Skin of body (tissue), 2 donors: ENCODE results near the gene COL12A1. TPM values are rescaled to one million over a fixed set of nuclear protein-coding genes. Genes with fewer than 3 reads are reported as not detected.
"Not testable (repeated sequence)": the region's sequence is repeated elsewhere in the genome, so short reads cannot be mapped to it uniquely, and the experiment has no call there.

ENCODE experiments used
- DNase-seq: peaks from one replicate; lab custom pipeline; 2025; lab: John Stamatoyannopoulos, UW
- total RNA-seq: library from RNA; depleted of rRNA; stranded (reverse); fragments of >200 nt; gene quantifications from one replicate; pipeline ENCODE4 v1.2.3, GENCODE V29; 2014

The COL12A1 gene
- total RNA-seq, 1 donor from 2014 or later: 383 TPM

DNA sequence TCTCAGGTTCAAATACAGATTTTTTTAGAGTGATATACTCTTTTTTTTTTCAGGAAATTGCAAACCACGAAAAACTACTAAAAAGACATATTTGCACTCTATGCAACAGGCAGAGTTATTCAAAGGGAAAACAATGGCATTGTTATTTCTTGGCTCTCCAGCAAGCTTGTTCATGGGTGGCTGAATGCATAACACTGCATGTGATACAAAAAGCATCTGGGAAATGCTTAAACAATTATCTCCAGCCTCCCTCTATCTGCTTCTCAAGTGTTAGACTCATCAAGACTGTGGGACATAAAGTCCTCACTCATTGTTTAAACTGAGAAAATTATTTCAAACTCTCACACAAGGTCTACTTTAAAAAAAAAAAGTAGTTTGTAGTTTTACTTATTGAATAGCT is 7.3 kb upstream of the COL12A1 start:
- peak; percentile 82 for DNase-seq

DNA sequence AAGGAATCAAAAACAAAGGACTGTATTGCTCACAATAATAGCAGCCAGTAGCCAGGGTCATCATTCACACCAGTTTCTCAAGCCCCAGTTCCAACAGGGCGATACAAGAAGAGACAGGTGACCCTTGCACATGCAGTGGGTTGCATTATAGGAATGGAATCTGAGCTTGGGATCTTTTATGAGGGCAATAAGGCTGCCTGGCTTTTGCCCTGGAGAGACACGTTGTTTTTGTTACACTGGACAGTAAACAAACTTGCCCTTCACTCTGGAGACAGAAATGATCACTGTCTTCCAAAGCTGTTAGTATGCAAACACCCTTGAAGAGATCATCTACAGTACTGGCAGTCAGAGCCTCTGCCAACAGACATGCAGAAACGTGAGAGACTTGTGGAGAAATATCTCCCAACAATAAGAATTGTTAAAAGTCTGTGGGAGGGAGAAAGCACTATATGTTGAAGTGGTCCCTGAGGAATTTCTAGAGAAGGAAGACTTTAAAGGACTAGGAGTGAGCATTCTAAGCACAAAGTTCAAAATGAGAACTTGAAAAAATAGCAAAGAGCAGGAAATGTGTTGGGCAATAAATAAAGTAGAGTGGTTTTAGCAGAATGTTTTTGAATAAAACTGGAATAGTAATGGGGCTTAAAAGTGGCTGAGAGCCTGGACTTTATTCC is 6.2 kb upstream of the COL12A1 start:
- no peak for DNase-seq

DNA sequence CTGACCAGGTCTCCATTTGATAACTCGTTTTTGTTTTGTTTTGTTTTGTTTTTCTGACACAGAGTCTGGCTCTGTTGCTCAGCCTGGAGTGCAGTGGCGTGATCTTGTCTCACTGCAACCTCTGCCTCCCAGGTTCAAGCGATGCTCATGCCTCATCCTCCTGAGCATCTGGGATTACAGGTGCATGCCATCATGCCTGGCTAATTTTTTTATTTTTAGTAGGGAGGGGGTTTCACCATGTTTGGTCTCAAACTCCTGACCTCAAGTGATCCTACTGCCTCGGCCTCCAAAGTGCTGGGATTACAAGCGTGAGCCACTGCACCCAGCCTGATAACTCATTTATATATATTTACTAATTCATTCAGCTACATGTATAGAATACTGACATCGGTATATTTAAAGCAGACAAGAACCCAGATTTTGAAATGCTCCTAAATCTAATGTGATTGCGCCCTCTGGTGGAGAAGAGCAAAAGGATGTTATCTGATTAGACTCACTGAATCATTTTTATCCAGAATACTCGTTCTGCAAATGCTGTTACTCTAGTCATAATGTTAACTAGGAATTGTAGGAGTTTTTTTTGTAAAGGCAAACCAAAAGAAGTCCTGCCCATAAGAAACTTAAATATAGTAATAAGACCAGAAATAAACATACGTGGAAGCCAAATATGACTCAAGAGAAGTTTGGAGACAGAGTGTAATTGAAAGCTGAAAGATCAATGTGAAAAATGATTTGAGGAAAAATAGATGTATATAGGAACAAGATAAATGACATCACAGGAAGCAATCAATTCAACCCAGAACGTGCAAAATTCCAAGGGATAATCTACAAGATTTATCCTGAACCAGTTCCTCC is 5.3 kb upstream of the COL12A1 start:
- DNase-seq: peak; percentile 63

DNA sequence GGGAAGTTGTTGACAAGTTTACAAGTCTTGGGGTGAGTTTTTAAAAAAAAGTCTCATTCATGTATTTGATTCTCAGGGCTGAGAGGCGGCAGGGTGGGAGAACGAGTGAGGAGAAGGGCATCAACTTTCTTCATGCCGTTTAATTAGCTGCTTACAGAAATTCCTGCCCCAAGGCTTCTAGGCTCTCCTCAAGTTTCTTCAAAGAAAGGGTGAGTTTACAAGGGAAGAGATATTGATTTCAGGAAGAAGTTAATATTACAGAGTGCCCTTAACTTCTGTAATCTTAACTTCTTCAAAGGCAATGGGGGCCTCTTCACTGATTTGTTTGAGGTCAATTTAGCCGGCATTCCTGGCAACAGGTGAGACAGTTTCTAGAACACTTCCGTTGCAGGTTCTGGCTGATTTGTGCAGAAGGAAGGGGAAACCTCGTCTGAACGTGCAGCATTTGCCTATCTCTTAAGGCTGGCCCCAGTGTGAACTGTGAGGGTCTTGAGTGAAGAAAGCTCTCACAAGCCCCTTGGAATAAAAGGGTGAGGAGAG is 3.4 kb upstream of the COL12A1 start:
- DNase-seq: no peak

DNA sequence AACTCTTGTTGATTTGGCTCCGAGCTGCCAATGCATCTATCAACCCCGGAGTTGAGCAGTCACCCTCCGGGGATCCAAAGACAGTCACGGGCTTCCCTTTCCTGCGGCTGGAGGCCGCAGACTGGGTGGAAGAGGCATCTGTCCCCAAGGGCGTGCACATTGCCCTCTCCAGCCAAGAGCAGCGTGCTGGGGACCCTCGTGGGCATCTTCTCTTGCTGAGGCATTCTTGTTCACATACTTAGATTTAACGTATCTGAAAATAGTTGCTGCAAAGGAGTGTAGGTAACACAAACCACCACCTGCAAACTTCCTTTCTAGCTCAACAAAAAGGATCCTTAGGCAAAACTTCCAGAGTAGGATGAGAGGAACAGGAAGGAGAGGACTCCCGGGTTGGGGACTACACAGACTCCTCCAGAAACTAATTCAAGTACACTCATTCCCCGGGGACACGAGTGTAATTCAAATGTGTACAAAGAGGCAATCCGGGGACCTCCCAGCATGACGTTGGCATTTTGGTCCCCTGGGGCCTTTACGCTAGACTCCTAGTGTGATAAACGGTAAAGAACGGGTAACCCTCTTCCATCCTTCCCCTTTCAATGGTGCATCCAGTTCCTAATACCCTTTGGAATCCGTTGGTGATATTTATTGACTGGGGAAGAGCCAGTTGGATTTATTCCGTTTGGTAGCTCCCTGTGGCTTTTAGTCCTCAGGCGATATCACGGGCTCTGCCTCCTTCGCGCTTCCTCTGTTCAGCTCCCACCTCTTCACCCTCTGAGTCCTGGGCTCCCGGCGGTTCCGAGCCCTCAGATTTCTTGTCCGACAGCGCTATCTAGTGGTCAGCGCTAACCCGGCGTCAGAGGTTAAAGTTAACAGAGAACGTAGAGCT is 2.7 kb upstream of the COL12A1 start:
- DNase-seq: peak; percentile 88

DNA sequence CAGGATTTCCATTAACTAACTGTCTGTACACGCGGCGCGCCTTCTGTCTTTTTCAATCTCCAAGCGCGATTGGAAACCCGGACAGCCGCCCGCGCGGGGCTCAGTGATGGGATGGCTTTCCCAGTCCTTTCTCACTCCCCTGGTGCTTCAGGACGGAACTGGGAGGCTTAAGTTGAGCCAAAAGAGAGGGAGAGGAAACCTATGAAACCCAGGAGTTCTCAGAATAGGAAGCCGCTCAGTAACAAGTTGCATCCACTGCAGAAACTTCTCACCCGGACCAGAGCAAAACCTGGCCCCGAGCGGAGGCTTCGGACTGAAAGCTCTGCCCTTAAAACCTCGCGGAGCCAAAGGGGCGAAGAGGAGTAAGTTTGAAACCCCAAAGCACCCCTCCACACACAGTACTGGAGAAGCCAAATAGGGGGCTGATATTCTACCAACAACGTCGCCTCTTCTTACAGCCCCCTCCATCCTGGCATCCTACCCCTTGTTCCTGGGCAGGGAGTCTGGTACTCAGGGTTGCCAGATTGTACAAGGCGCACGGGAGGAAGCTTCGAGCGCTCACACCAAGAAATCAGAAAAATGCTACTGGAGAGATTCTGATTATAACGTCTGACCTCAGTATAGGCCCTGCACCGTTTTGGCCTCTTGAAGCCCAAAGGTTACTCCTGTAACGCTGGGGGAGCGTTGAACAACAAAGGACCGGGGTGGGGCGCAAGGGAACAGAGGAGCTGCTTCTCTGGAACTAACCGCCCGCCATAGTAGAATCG is 906 bp upstream of the COL12A1 start:
- DNase-seq: peak; percentile 86

DNA sequence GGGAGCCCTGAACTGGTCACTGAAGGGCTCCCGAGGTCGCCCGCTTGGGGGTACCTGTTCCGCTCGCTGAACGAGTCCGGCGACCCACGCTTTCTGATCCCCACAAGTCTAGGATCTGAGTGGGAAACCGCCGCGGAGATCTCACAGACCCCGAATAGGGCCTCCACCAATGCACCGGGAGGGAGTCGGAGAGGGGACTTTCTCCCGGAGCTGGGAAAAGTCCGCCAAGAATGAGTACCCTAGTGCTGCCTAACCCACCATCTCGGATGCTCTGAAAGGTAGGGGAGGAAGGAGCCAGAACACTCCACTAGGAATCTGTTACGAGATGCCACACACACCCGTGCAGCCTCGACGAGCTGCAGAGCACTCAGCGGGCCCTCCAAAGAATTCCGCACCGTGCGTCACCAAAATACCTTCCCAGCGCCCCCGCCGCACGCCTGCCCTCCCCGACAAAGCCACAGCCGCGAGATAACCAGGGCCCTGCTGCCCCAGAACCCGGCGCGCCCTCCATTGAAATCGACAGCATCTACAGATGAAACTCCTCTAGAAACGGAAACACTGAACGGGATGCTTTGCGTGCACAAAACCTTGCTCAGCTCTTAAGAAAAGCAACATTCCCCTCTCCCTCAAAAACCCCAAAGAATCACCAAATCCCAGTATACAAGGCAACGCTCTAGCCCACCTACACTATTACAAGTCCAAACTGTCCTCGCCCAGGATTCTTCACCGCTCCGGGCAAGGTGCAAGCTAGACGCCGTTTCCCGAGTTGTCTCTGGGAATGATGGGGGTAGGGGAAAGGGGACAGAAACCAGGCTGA is 686 bp downstream of the COL12A1 start:
- DNase-seq: no peak

DNA sequence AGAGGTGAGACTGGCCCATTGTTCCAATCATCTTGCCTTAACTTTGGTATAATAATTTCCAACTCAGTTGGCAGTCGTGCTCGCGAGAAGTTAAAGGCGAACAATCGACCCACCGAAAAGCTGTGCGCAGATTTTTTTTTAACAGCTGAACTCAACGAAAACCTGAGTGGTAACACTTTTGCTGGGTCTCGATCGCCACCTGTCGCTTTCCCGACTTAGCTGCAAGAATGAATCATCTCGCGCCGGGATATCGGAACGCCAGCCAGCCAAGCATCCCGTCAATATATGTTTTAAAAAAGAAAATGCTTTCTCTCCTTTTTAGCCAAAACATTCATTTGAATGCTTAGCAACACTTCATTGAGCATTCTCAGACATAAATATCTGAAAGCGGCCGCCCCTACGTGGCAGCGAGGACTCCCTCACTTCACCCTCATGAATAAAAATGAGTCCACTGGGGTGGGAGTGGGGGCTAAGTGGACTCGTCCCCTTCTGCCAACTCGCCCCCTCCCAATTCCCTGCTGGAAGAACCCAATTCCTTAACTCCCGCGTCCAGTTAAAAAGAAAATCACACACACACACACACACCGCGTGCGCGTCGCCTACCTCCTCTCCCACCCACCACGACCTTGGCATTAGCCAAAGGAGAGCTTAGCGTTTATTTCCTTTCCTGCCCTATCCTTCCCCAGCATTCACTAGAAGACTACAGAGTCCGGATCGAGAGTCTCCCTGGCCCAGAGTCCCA is 1.5 kb downstream of the COL12A1 start:
- DNase-seq: peak; percentile 95

DNA sequence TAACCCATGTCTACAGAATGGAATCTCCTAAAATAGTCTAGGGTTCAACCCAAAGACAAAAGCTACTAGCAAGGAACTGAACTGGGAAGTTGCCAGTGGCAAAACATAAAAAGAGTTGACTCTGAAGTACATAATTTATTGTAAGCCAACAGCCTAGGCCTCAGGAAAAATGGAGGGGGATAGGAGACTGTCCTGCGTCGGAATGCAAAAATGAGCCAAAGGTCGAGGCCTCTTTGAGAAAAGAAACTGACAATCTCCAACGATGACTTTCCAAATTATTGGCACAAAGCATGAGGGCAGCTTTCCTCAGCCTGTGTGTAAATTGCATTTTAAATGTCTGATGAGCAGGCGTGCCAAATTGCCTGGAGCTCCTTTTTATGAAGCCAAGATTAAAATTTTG is 2.1 kb downstream of the COL12A1 start:
- DNase-seq: no peak

DNA sequence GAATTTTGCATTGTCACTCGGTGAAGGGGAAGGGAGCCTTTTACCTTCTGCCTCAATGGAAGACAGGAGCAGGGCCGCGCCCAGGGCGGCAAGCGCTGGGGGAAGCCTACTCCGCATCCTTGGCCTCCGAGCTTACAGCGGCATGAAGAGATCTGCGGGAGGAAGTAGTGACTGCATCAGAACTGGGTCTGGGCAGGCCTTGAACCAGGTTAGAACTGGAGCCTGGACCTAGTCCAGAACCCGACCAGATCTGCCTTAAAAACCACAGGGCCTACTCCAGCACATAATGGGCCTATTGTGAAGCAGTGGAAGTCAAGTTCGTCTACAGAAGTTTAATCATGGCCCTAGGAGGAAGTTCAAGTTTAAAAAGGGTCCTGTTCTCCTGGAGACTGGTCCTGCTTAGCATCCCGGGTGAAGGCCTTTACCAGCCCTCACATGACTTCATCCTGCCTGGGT is 3.1 kb downstream of the COL12A1 start:
- DNase-seq: no peak

DNA sequence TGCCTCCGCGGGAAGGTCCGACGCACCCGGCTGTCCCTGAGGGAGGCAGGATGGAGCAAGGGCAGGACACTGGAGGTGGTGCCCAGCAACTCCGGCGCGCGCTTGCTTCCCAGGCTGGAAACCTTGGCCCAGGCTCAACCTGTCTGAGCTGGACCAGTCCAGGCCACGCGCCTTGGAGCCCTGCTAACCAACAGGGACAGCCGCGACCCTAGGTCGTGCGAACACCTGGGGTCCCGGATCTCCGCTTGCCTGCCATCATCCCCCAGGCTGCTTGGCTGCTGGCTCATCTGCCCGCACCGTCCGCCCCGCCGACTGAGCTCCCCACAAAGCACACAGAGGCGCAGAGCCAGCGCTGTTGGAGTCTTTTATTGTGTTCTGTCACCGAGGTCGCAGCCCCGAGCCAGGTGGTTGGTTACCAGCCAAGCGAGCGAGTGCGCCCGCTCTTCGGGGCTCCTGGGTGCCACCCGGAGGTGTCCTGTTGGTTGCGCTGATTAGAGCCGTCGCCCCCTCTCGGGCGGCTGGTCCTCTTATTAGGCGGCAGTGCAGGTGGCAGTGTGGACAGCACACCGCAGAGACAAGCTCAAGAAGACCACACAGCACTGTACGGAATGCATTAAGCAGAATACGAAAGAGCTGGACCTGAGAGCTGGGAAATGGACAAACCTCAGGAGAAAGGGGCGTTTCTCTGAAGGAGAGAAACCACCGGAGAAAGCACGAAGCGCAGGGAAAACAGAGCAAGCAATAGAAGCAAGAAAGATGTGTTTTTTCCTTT is 3.8 kb downstream of the COL12A1 start:
- peak; percentile 60 for DNase-seq

DNA sequence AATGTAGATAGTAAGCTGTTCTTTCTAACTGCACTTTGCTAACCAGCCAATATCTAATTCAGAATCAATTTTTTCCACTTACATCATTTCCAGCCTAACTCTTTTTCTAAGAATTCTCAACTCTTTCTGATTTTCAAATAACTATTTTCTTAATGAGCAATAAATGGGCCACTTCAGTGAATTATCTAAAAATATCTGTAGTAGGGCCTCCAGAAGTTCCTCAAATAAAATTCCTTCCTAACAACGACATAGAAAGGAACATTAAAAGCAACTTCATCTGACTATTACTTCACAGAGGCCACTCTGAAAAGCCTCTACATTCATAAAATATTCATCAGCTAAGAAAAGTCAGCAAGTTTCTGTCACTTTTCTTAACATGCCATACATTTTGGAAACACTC is 4.8 kb downstream of the COL12A1 start:
- DNase-seq: no peak

DNA sequence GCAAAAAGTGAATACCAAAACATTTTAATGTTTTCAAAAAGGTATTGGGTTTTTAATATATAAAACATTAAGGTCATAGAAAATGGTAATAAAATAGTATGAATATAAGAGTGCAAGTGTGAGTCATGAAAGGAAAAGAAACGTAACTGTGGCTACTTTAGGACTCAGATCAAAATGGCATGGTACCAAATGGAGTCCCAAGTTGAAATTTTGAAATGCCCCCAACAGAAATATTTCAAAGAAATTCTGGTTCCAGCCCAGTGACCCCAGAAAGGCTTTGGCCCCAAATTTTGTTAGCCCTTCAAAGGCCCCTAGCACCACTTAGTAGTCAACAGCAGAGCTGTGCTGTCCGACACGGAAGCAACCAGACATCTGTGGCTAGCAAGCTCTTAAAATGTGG is 6.0 kb downstream of the COL12A1 start:
- DNase-seq: no peak

DNA sequence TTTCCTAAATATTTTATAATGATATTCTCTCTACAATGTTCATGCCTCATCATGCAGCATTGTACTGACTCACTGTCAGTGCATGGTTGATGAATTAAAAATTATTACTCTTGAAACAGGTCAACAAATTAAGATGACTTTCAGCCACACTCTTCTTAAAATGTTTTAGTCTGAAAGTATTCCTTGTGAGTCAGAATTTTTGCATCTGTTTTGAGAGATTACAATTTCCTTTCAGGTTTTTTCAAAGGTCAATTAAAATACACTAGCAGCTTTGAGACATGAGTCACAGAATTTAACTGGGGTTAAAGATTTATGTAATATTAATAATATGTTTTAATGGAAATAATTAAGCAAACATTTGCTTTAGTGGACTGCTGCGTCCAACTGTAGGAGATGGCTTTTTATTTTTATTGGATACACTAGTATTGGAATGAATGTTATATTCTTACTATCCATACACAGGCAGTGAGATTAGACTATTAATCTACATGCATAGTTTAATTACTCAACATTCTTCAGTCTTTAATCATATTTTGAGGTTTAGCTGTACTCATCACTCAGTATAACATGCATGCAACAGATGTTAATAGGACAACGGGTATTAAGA is 9.7 kb downstream of the COL12A1 start:
- DNase-seq: no peak

DNA sequence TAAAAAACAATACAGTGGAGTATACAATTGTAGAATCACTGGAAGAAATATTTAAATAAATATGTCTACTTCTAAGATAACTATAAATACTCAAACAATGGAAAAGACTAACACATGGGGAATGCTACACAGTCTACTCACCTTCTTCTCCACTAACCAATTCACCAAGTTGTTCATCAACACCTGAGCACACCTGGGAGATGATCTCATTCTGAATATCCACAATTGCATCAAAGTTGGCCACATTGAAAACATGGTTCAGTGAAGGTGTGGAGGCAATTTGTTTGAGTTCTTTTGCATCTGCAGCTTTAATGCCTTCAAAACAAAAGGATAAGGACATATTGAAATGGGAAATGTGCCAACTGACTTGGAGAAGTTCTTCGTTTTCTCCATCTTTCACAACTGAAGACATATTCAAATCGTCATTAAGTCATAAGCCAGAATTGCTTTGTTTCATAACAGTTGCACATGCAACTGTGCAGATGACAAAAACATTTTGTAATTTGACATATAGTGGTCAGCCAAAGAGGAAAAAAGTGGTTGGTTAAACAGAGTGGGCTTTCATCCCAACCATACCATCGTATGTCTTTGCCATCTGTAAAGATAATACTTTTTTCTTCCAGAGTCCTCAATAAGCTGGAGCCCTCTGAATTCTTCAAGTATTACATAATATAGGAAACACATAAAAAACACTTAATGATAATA is 17.5 kb downstream of the COL12A1 start:
- DNase-seq: no peak

DNA sequence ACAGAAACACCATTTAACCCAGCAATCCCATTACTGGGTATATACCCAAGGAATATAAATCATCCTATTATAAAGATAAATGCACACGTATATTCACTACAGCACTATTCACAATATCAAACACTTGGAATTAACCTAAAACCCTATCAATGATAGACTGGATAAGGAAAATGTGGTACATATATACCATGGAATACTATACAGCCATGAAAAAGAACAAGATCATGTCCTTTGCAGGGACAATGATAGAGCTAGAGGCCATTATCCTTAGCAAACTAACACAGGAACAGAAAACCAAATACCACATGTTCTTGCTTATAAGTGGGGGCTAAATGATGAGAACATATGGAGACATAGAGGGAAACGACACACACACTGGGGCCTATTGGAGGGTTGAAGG is 19.3 kb downstream of the COL12A1 start:
- DNase-seq: not testable (repeated sequence)

DNA sequence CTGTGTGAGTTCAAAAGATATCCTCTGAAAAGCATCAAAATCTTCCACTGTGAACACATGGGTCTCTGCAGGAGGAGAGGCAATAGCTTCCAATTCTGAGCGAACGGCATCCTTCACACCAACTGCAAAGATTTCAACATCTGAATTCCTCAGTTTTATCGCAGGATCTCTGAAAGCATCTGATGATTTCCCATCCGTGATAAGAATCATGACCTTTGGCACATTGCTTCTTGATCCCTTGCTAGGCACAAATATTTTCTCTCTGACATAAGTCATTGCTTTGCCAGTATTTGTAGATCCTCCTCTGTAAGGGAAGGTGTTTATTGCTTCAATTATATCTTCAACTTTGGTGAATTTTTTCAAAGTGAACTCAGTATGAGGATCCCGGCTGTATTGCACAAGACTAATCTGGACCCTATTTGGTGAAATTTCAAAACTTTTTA is 22.7 kb downstream of the COL12A1 start:
- peak; percentile 87 for DNase-seq
